Measurements from ENCODE around the gene TPBGL. TPM values are rescaled to one million over a fixed set of nuclear protein-coding genes. Genes with fewer than 3 reads are reported as not detected.

TPBGL gene
- total and polyA plus RNA-seq, 2 experiments from 2014 or later: 0.08 to 0.21 TPM

DNA sequence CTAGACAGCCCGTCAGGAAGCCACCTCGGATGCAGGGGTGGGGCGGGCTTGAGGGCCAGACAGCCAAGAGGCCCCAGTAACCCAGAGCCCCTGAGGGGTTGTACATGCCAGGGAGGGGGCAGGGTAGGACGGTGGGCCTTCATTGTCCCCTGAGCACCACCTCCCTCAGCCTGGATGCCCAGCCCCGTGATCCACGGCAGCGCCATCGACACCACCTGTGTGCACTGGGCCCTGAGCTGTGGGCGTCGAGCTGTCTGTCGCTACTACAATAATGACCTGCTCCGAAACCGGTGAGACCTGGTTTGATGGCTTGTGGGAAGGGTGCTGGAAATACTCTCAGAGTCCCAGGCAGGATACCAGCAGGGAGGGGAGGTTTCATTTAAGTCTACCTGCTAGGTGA, 37.4 kb upstream of the TPBGL start:
- DNase-seq (ENCODE audit: low spot score) (no peak), ATAC-seq (no peak)
- no peak overlapping the region for H3K4me2 ChIP-seq
- no peak overlapping the region for H3K27ac ChIP-seq (ENCODE audit: low read depth)
- no peak overlapping the region for H3K4me3 ChIP-seq
- Mint-ChIP-seq H3K4me3 (no peak overlapping the region), H3K9me3 (no peaks in the 10 kb centered on the region), H3K36me3 (ENCODE audit: low read depth) (no peaks in the 10 kb centered on the region), H3K27ac (no peak overlapping the region), H3K27me3 (ENCODE audit: insufficient read depth, low read depth, poor library complexity) (peaks cover 15% of the 10 kb centered on the region), H3K4me1 (peaks cover 12% of the 10 kb centered on the region)
- H3K79me2 ChIP-seq (replicated peaks; ENCODE audit: insufficient read depth): no peaks in the 10 kb centered on the region
- no peaks in the 10 kb centered on the region for H3K36me3 ChIP-seq (ENCODE audit: insufficient read depth)
- peaks cover 7% of the 10 kb centered on the region for H3K4me1 ChIP-seq (ENCODE audit: insufficient read depth)
- H4K20me1 ChIP-seq (replicated peaks; ENCODE audit: insufficient read depth): no peaks in the 10 kb centered on the region
- H3K9me2 ChIP-seq (ENCODE audit: insufficient read depth): no peaks in the 10 kb centered on the region
- H2AFZ ChIP-seq: no peak overlapping the region
- H3F3A ChIP-seq (replicated peaks; ENCODE audit: low read depth): no peaks in the 10 kb centered on the region
- H3K27me3 ChIP-seq (ENCODE audit: insufficient read depth): no peaks in the 10 kb centered on the region
- TF ChIP-seq POLR2AphosphoS5 (IDR thresholded peaks at IDR 0.05; ENCODE audit: low read depth) (no peak), EZH2 (IDR thresholded peaks at IDR 0.05; ENCODE audit: low read depth, unreplicated experiment) (no peak), JUNB (IDR thresholded peaks at IDR 0.05; ENCODE audit: unreplicated experiment) (no peak), CREB1 (CRISPR knock-in tag; IDR thresholded peaks at IDR 0.05; ENCODE audit: low read depth) (no peak), ZNF331 (CRISPR knock-in tag; IDR thresholded peaks at IDR 0.05; ENCODE audit: low read depth) (no peak), STAT1 (IDR thresholded peaks at IDR 0.05; ENCODE audit: unreplicated experiment) (no peak), NANOG (IDR thresholded peaks at IDR 0.05; ENCODE audit: borderline replicate concordance) (no peak), EZH2phosphoT487 (IDR thresholded peaks at IDR 0.05; ENCODE audit: unreplicated experiment) (no peak), ZNF114 (CRISPR knock-in tag; IDR thresholded peaks at IDR 0.05) (no peak)
- TF ChIP-seq, protein P1, sequence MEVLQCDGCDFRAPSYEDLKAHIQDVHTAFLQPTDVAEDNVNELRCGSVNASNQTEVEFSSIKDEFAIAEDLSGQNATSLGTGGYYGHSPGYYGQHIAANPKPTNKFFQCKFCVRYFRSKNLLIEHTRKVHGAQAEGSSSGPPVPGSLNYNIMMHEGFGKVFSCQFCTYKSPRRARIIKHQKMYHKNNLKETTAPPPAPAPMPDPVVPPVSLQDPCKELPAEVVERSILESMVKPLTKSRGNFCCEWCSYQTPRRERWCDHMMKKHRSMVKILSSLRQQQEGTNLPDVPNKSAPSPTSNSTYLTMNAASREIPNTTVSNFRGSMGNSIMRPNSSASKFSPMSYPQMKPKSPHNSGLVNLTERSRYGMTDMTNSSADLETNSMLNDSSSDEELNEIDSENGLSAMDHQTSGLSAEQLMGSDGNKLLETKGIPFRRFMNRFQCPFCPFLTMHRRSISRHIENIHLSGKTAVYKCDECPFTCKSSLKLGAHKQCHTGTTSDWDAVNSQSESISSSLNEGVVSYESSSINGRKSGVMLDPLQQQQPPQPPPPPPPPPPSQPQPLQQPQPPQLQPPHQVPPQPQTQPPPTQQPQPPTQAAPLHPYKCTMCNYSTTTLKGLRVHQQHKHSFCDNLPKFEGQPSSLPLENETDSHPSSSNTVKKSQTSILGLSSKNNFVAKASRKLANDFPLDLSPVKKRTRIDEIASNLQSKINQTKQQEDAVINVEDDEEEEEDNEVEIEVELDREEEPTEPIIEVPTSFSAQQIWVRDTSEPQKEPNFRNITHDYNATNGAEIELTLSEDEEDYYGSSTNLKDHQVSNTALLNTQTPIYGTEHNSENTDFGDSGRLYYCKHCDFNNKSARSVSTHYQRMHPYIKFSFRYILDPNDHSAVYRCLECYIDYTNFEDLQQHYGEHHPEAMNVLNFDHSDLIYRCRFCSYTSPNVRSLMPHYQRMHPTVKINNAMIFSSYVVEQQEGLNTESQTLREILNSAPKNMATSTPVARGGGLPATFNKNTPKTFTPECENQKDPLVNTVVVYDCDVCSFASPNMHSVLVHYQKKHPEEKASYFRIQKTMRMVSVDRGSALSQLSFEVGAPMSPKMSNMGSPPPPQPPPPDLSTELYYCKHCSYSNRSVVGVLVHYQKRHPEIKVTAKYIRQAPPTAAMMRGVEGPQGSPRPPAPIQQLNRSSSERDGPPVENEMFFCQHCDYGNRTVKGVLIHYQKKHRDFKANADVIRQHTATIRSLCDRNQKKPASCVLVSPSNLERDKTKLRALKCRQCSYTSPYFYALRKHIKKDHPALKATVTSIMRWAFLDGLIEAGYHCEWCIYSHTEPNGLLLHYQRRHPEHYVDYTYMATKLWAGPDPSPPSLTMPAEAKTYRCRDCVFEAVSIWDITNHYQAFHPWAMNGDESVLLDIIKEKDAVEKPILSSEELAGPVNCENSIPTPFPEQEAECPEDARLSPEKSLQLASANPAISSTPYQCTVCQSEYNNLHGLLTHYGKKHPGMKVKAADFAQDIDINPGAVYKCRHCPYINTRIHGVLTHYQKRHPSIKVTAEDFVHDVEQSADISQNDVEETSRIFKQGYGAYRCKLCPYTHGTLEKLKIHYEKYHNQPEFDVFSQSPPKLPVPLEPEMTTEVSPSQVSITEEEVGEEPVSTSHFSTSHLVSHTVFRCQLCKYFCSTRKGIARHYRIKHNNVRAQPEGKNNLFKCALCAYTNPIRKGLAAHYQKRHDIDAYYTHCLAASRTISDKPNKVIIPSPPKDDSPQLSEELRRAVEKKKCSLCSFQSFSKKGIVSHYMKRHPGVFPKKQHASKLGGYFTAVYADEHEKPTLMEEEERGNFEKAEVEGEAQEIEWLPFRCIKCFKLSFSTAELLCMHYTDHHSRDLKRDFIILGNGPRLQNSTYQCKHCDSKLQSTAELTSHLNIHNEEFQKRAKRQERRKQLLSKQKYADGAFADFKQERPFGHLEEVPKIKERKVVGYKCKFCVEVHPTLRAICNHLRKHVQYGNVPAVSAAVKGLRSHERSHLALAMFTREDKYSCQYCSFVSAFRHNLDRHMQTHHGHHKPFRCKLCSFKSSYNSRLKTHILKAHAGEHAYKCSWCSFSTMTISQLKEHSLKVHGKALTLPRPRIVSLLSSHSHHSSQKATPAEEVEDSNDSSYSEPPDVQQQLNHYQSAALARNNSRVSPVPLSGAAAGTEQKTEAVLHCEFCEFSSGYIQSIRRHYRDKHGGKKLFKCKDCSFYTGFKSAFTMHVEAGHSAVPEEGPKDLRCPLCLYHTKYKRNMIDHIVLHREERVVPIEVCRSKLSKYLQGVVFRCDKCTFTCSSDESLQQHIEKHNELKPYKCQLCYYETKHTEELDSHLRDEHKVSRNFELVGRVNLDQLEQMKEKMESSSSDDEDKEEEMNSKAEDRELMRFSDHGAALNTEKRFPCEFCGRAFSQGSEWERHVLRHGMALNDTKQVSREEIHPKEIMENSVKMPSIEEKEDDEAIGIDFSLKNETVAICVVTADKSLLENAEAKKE (CRISPR knock-in tag; IDR thresholded peaks at IDR 0.05): no peak
- TF ChIP-seq, protein P2, sequence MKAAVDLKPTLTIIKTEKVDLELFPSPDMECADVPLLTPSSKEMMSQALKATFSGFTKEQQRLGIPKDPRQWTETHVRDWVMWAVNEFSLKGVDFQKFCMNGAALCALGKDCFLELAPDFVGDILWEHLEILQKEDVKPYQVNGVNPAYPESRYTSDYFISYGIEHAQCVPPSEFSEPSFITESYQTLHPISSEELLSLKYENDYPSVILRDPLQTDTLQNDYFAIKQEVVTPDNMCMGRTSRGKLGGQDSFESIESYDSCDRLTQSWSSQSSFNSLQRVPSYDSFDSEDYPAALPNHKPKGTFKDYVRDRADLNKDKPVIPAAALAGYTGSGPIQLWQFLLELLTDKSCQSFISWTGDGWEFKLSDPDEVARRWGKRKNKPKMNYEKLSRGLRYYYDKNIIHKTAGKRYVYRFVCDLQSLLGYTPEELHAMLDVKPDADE (IDR thresholded peaks at IDR 0.05): no peak
- TF ChIP-seq, protein P3, sequence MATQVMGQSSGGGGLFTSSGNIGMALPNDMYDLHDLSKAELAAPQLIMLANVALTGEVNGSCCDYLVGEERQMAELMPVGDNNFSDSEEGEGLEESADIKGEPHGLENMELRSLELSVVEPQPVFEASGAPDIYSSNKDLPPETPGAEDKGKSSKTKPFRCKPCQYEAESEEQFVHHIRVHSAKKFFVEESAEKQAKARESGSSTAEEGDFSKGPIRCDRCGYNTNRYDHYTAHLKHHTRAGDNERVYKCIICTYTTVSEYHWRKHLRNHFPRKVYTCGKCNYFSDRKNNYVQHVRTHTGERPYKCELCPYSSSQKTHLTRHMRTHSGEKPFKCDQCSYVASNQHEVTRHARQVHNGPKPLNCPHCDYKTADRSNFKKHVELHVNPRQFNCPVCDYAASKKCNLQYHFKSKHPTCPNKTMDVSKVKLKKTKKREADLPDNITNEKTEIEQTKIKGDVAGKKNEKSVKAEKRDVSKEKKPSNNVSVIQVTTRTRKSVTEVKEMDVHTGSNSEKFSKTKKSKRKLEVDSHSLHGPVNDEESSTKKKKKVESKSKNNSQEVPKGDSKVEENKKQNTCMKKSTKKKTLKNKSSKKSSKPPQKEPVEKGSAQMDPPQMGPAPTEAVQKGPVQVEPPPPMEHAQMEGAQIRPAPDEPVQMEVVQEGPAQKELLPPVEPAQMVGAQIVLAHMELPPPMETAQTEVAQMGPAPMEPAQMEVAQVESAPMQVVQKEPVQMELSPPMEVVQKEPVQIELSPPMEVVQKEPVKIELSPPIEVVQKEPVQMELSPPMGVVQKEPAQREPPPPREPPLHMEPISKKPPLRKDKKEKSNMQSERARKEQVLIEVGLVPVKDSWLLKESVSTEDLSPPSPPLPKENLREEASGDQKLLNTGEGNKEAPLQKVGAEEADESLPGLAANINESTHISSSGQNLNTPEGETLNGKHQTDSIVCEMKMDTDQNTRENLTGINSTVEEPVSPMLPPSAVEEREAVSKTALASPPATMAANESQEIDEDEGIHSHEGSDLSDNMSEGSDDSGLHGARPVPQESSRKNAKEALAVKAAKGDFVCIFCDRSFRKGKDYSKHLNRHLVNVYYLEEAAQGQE (IDR thresholded peaks at IDR 0.05; ENCODE audit: unreplicated experiment): no peak
- TF ChIP-seq, protein P4, sequence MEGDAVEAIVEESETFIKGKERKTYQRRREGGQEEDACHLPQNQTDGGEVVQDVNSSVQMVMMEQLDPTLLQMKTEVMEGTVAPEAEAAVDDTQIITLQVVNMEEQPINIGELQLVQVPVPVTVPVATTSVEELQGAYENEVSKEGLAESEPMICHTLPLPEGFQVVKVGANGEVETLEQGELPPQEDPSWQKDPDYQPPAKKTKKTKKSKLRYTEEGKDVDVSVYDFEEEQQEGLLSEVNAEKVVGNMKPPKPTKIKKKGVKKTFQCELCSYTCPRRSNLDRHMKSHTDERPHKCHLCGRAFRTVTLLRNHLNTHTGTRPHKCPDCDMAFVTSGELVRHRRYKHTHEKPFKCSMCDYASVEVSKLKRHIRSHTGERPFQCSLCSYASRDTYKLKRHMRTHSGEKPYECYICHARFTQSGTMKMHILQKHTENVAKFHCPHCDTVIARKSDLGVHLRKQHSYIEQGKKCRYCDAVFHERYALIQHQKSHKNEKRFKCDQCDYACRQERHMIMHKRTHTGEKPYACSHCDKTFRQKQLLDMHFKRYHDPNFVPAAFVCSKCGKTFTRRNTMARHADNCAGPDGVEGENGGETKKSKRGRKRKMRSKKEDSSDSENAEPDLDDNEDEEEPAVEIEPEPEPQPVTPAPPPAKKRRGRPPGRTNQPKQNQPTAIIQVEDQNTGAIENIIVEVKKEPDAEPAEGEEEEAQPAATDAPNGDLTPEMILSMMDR (conservative IDR thresholded peaks at IDR 0.05; ENCODE audit: low read depth in 2 of 2): no peak
